ENCODE data around the gene ZNF516.

- TF ChIP-seq REST (IDR thresholded peaks at IDR 0.05; ENCODE audit: low read depth) (no peak), FOXM1 (IDR thresholded peaks at IDR 0.05; ENCODE audit: borderline replicate concordance, low read depth) (no peak), RAD21 (IDR thresholded peaks at IDR 0.05; ENCODE audit: low read depth) (no peak), EP300 (IDR thresholded peaks at IDR 0.05; ENCODE audit: borderline replicate concordance) (no peak), TEAD4 (IDR thresholded peaks at IDR 0.05) (no peak), CEBPB (IDR thresholded peaks at IDR 0.05) (no peak), CREB1 (IDR thresholded peaks at IDR 0.05; ENCODE audit: low read depth) (no peak)
Observed at GRCh38 chr18:76486574-76486973, 8.5 kb downstream of the ZNF516 start.
